GM06990 (cell line): ENCODE measurements around the gene C19orf12.

ENCODE experiments used
- DNase-seq: peaks from one replicate; pipeline ENCODE4 v3.0.0-alpha.2; 2011; ENCODE audit not compliant: insufficient read length; ENCODE audit errors: extremely low read depth
- H3K27me3 ChIP-seq: replicated peaks from 2 replicates; pipeline ENCODE4 v1.6.0; 2011; ENCODE audit warnings: low read length; ENCODE audit not compliant: control insufficient read depth, insufficient read depth
- H3K36me3 ChIP-seq: 2 replicates; pipeline ENCODE4 v1.5.1; 2011; ENCODE audit warnings: low read length; ENCODE audit not compliant: control insufficient read depth, insufficient read depth
- H3K4me3 ChIP-seq: replicated peaks from 2 replicates; pipeline ENCODE4 v1.5.1; 2011; ENCODE audit warnings: low read depth, mild to moderate bottlenecking, control low read depth, low read length
- CTCF ChIP-seq: IDR thresholded peaks from 2 replicates; pipeline ENCODE4 v1.5.1; 2011; ENCODE audit warnings: low read length, control low read depth, mild to moderate bottlenecking, inconsistent platforms; ENCODE audit not compliant: insufficient read depth, poor library complexity, severe bottlenecking

Gene C19orf12

GRCh38 chr19:29679598-29680210, 35.4 kb downstream of the C19orf12 start:
- H3K27me3 ChIP-seq: no peaks in the 10 kb centered on the region
- no peak for DNase-seq
- TF ChIP-seq CTCF: no peak
- no peak overlapping the region for H3K4me3 ChIP-seq
- H3K36me3 ChIP-seq: peaks cover 20% of the 10 kb centered on the region

GRCh38 chr19:29678484-29679106, 36.5 kb downstream of the C19orf12 start:
- no peaks in the 10 kb centered on the region for H3K27me3 ChIP-seq
- no peak overlapping the region for H3K4me3 ChIP-seq
- no peak for TF ChIP-seq CTCF
- no peak for DNase-seq
- peaks cover 31% of the 10 kb centered on the region for H3K36me3 ChIP-seq

GRCh38 chr19:29677001-29677817, 37.9 kb downstream of the C19orf12 start:
- H3K4me3 ChIP-seq: no peak overlapping the region
- TF ChIP-seq CTCF: no peak
- no peak for DNase-seq
- H3K27me3 ChIP-seq: no peaks in the 10 kb centered on the region
- H3K36me3 ChIP-seq: peaks cover 31% of the 10 kb centered on the region

- Histone ChIP-seq H3K36me3 (peaks cover 31% of the 10 kb centered on the region), H3K4me3 (no peak overlapping the region), H3K27me3 (no peaks in the 10 kb centered on the region)
- TF ChIP-seq CTCF: no peak
- no peak for DNase-seq
Measured at GRCh38 chr19:29676586-29676985, 38.5 kb downstream of the C19orf12 start.

- no peak overlapping the region for H3K4me3 ChIP-seq
- no peak for TF ChIP-seq CTCF
- no peak for DNase-seq
- peaks cover 31% of the 10 kb centered on the region for H3K36me3 ChIP-seq
- H3K27me3 ChIP-seq: no peaks in the 10 kb centered on the region
Measured at GRCh38 chr19:29675650-29676186, 39.3 kb downstream of the C19orf12 start.
